HCT116 (cell line): Measurements from ENCODE around the gene TNFRSF25. TPM values are rescaled to one million over a fixed set of nuclear protein-coding genes. Genes with fewer than 3 reads are reported as not detected.

ENCODE experiments used
- ATAC-seq: fragments of 200-7000 bp; cut with Tn5 transposase; 2 replicates; pipeline ENCODE4 v1.9.1; 2020; ENCODE audit warnings: mild to moderate bottlenecking, moderate library complexity
- BruUV-seq: library from RNA; stranded (reverse); fragments of 400-500 nt; replicated peaks from 2 replicates; lab custom pipeline; 2021; lab: Mats Ljungman, UMichigan
- CTCF ChIA-PET: fragments of 300-600 bp; sonication (Branson Sonifier 250); formaldehyde crosslinking; loops from one replicate; lab custom pipeline; 2021; ENCODE audit warnings: antibody characterized with exemption; lab: Charles Lee
- POLR2A ChIA-PET: fragments of 300-600, 350-600 bp; sonication (Branson Sonifier 250); formaldehyde crosslinking; loops from one replicate; lab custom pipeline; 2021; ENCODE audit warnings: antibody characterized with exemption; lab: Charles Lee
- RAD21 ChIA-PET, 2 experiments: fragments of 300-600 bp; sonication (Branson Sonifier 250); formaldehyde crosslinking; loops; one replicate each; lab custom pipeline; 2023; ENCODE audit warnings: low total read pairs in 2 of 2; ENCODE audit not compliant: uncharacterized antibody in 2 of 2, unreplicated experiment in 2 of 2, low non-redundant PET in 1 of 2; lab: Charles Lee
- DNase-seq: peaks from one replicate; pipeline ENCODE4 v3.0.0-alpha.2; 2010; ENCODE audit warnings: low read depth, low spot score
- H2AFZ ChIP-seq: fragments of 200-600 bp; shearing (Covaris generic), sonication (generic); 2 replicates; pipeline ENCODE4 v1.6.1; 2017; ENCODE audit warnings: low read depth, mixed run types, mixed read lengths, antibody characterized with exemption, low read length; ENCODE audit not compliant: poor library complexity, severe bottlenecking
- H3K27ac ChIP-seq: 2 replicates; pipeline ENCODE4 v1.5.1; 2012; ENCODE audit warnings: low read depth, low read length
- H3K27me3 ChIP-seq: fragments of 200-600 bp; sonication (generic); 2 replicates; pipeline ENCODE4 v1.6.1; 2016; ENCODE audit warnings: mixed run types, low read length, mixed read lengths; ENCODE audit not compliant: insufficient read depth
- H3K36me3 ChIP-seq, 2 experiments: fragments of 200-500 bp in 1 of 2; fragments of 200-600 bp in 1 of 2; sonication (Bioruptor generic) in 1 of 2; sonication (generic) in 1 of 2; 2 replicates each; pipeline versions ENCODE4 v1.5.1 to v1.6.1; 2014 to 2016; ENCODE audit warnings: low read length in 2 of 2, inconsistent platforms in 1 of 2, mixed read lengths in 1 of 2, mixed run types in 1 of 2; ENCODE audit not compliant: insufficient read depth in 2 of 2, control insufficient read depth in 1 of 2
- H3K4me1 ChIP-seq, 2 experiments: fragments of 200-600 bp in 1 of 2; sonication (generic) in 1 of 2; 2 replicates each; pipeline versions ENCODE4 v1.5.1 to v1.6.1; 2012 to 2017; ENCODE audit warnings: low read length in 2 of 2, inconsistent platforms in 1 of 2, mild to moderate bottlenecking in 1 of 2, mixed read lengths in 1 of 2, mixed run types in 1 of 2, moderate library complexity in 1 of 2; ENCODE audit not compliant: insufficient read depth in 2 of 2, control insufficient read depth in 1 of 2
- H3K4me2 ChIP-seq: fragments of 200-600 bp; sonication (generic); 2 replicates; pipeline ENCODE4 v1.6.1; 2017; ENCODE audit warnings: mixed run types, low read length, mixed read lengths
- H3K4me3 ChIP-seq, 2 experiments: fragments of 200-600 bp in 1 of 2; sonication (generic) in 1 of 2; replicated peaks in 1 of 2; 2 replicates each; pipeline ENCODE4 v1.5.1; 2011 to 2016; ENCODE audit warnings: low read length in 2 of 2, control low read depth in 1 of 2, low read depth in 1 of 2, mild to moderate bottlenecking in 1 of 2, mixed read lengths in 1 of 2, mixed run types in 1 of 2
- H3K79me2 ChIP-seq: fragments of 200-600 bp; sonication (generic); 2 replicates; pipeline ENCODE4 v1.6.1; 2017; ENCODE audit warnings: mild to moderate bottlenecking, mixed run types, low read length, moderate library complexity, mixed read lengths; ENCODE audit not compliant: insufficient read depth
- H3K9ac ChIP-seq: fragments of 200-600 bp; sonication (generic); 2 replicates; pipeline ENCODE4 v1.6.1; 2016; ENCODE audit warnings: low read length, mixed read lengths
- H3K9me2 ChIP-seq: fragments of 200-600 bp; sonication (generic), shearing (Covaris generic); 2 replicates; pipeline ENCODE4 v1.6.1; 2017; ENCODE audit warnings: mixed run types, mild to moderate bottlenecking, moderate library complexity; ENCODE audit not compliant: insufficient read depth
- H3K9me3 ChIP-seq, 2 experiments: fragments of 200-500 bp in 1 of 2; fragments of 200-600 bp in 1 of 2; sonication (Bioruptor generic) in 1 of 2; sonication (generic) in 1 of 2; 2 replicates each; pipeline ENCODE4 v1.6.1; 2014 to 2017; ENCODE audit warnings: low read length in 2 of 2, mixed read lengths in 2 of 2, inconsistent platforms in 1 of 2, low read depth in 1 of 2, mild to moderate bottlenecking in 1 of 2, mixed run types in 1 of 2, moderate library complexity in 1 of 2; ENCODE audit not compliant: control insufficient read depth in 1 of 2, insufficient read depth in 1 of 2
- H4K20me1 ChIP-seq: fragments of 200-600 bp; sonication (generic), shearing (Covaris generic); 2 replicates; pipeline ENCODE4 v1.6.1; 2017; ENCODE audit warnings: mixed run types, mild to moderate bottlenecking, moderate library complexity; ENCODE audit not compliant: insufficient read depth
- CBX3 ChIP-seq: IDR thresholded peaks from 2 replicates; pipeline ENCODE4 v1.6.1; 2012; ENCODE audit warnings: low read depth
- CTCF ChIP-seq, 3 experiments: fragments of 200-600 bp in 1 of 3; sonication (generic) in 1 of 3; IDR thresholded peaks in 2 of 3; conservative IDR thresholded peaks in 1 of 3; 2 replicates each; pipeline ENCODE4 v1.5.1; 2012 to 2017; ENCODE audit warnings: low read depth in 2 of 3, low read length in 2 of 3, antibody characterized with exemption in 1 of 3, borderline replicate concordance in 1 of 3, control low read depth in 1 of 3, mild to moderate bottlenecking in 1 of 3, mixed read lengths in 1 of 3, mixed run types in 1 of 3, moderate library complexity in 1 of 3; ENCODE audit not compliant: insufficient read depth in 1 of 3
- FOSL1 ChIP-seq: IDR thresholded peaks from 2 replicates; pipeline ENCODE4 v1.6.1; 2012; ENCODE audit warnings: low read depth
- intact Hi-C: fragments of 100-400 bp; cut with micrococcal nuclease; formaldehyde crosslinking; loops from 2 replicates; pipeline ENCODE4 v1.10.0; 2022
- microRNA-seq: library from miRNA; unstranded; fragments of <30 nt; microRNA quantifications from one replicate; pipeline ENCODE4, GENCODE V29; 2016; ENCODE audit warnings: borderline number of aligned reads
- total RNA-seq: library from RNA; stranded (reverse); gene quantifications from one replicate; pipeline ENCODE4 v1.2.1, GENCODE V29; 2021; ENCODE audit not compliant: unreplicated experiment

The TNFRSF25 gene
- total RNA-seq, 1 experiment from 2014 or later, result 27.5 TPM

- Histone ChIP-seq H3K36me3 (no peaks in the 10 kb centered on the region), H3K9me3 (no peaks in the 10 kb centered on the region), H3K9ac (no peak overlapping the region), H3K4me1 (peaks cover 17 to 41% of the 10 kb centered on the region in 2 experiments), H2AFZ (no peak overlapping the region), H3K4me3 (no peak overlapping the region), H3K4me2 (no peak overlapping the region), H4K20me1 (no peaks in the 10 kb centered on the region), H3K79me2 (no peaks in the 10 kb centered on the region), H3K27me3 (no peaks in the 10 kb centered on the region), H3K9me2 (no peaks in the 10 kb centered on the region), H3K27ac (no peak overlapping the region)
- ATAC-seq (no peak), DNase-seq (no peak)
- no peak for TF ChIP-seq CTCF (IDR thresholded peaks at IDR 0.05 in 2 of 3, conservative IDR thresholded peaks at IDR 0.05 in 1 of 3; ENCODE audit: borderline replicate concordance in 1 of 3, insufficient read depth in 1 of 3, low read depth in 2 of 3, low read length in 2 of 3)
- no peak for TF ChIP-seq FOSL1
- TF ChIP-seq CBX3, result no peak
- BruUV-seq, result no TSS peak
- CTCF ChIA-PET, result interaction anchor here (2.3 kb wide), 1 partner anchor 10 kb away, joined by 28 read pairs; no protein-coding TSS in a partner anchor
- POLR2A ChIA-PET, result interaction anchor here (0.8 kb wide), 1 partner anchor 10 kb away, joined by 3 read pairs; no protein-coding TSS in a partner anchor
- RAD21 ChIA-PET, result no interaction called here
- intact Hi-C loops, result no loop called here
Measured at GRCh38 chr1:6412896-6413295, 53.1 kb downstream of the TNFRSF25 start.

Small RNA genes within 50 kb of the gene (microRNA-seq; reads per million reads assigned to microRNA genes)
- gene MIR4252, result not detected

Other genes starting within 250 kb of the TNFRSF25 start
- gene ICMT, start 230.2 kb downstream of the TNFRSF25 start, total RNA-seq, result 70.9 TPM
- not detected for gene HES3, start 222.0 kb downstream of the TNFRSF25 start, total RNA-seq
- 6.1 TPM for gene GPR153, start 205.1 kb downstream of the TNFRSF25 start, total RNA-seq
- gene ACOT7, start 72.4 kb downstream of the TNFRSF25 start, total RNA-seq, result 162 TPM
- 8.4 TPM for gene HES2, start 46.3 kb downstream of the TNFRSF25 start, total RNA-seq
- gene ESPN, start 41.4 kb downstream of the TNFRSF25 start, total RNA-seq, result 114 TPM
- gene PLEKHG5, start 25.5 kb upstream of the TNFRSF25 start, total RNA-seq, result 33.0 TPM
- gene NOL9, start 88.3 kb upstream of the TNFRSF25 start, total RNA-seq, result 46.4 TPM
- not detected for gene TAS1R1, start 89.1 kb upstream of the TNFRSF25 start, total RNA-seq
- 41.9 TPM for gene ZBTB48, start 113.8 kb upstream of the TNFRSF25 start, total RNA-seq
- 27.5 TPM for gene KLHL21, start 136.7 kb upstream of the TNFRSF25 start, total RNA-seq
- gene PHF13, start 147.6 kb upstream of the TNFRSF25 start, total RNA-seq, result 25.8 TPM
- gene THAP3, start 158.7 kb upstream of the TNFRSF25 start, total RNA-seq, result 23.1 TPM
- 75.6 TPM for gene DNAJC11, start 235.6 kb upstream of the TNFRSF25 start, total RNA-seq